RWPE1 (cell line): ENCODE data around the gene SUN5.
"Not testable (repeated sequence)": the region's sequence is repeated elsewhere in the genome, so short reads cannot be mapped to it uniquely, and the experiment has no call there.

Source experiments
- CTCF ChIA-PET: fragments of 350-600 bp; sonication (Branson Sonifier 250); formaldehyde crosslinking; extraction: SDS; loops from one replicate; lab custom pipeline; 2021; lab: Yijun Ruan, JAX
- POLR2A ChIA-PET: fragments of 400-600 bp; formaldehyde crosslinking; extraction: SDS; loops from one replicate; lab custom pipeline; 2020; ENCODE audit warnings: antibody characterized with exemption; ENCODE audit not compliant: low non-redundant PET; lab: Yijun Ruan, JAX
- DNase-seq: peaks from one replicate; pipeline ENCODE4 v3.0.0; 2012; ENCODE audit warnings: low spot score
- H3K27ac ChIP-seq: fragments of 450-650 bp; 2 replicates; pipeline ENCODE4 v1.5.1; 2017
- TF ChIP-seq, protein P1 (sequence below): fragments of 450-650 bp; conservative IDR thresholded peaks from 2 replicates; pipeline ENCODE4 v1.5.1; 2017; ENCODE audit warnings: low read depth, mild to moderate bottlenecking

SUN5 gene

GRCh38 chr20:32978009-32978335 is 26.3 kb downstream of the SUN5 start:
- no peak overlapping the region for H3K27ac ChIP-seq
- TF ChIP-seq, protein P1, sequence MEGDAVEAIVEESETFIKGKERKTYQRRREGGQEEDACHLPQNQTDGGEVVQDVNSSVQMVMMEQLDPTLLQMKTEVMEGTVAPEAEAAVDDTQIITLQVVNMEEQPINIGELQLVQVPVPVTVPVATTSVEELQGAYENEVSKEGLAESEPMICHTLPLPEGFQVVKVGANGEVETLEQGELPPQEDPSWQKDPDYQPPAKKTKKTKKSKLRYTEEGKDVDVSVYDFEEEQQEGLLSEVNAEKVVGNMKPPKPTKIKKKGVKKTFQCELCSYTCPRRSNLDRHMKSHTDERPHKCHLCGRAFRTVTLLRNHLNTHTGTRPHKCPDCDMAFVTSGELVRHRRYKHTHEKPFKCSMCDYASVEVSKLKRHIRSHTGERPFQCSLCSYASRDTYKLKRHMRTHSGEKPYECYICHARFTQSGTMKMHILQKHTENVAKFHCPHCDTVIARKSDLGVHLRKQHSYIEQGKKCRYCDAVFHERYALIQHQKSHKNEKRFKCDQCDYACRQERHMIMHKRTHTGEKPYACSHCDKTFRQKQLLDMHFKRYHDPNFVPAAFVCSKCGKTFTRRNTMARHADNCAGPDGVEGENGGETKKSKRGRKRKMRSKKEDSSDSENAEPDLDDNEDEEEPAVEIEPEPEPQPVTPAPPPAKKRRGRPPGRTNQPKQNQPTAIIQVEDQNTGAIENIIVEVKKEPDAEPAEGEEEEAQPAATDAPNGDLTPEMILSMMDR: no peak
- DNase-seq: no peak
- ChIA-PET POLR2A (no interaction called here), CTCF (interaction anchor here (0.5 to 1.1 kb wide), 3 partner anchors 14 to 713 kb away, joined by 3 to 4 read pairs (median 3); no protein-coding TSS in a partner anchor)

GRCh38 chr20:32977281-32978008 is 26.8 kb downstream of the SUN5 start:
- TF ChIP-seq, protein P1: no peak
- ChIA-PET POLR2A (interaction anchor here (0.5 kb wide), 1 partner anchor 83 kb away, joined by 3 read pairs; no protein-coding TSS in a partner anchor), CTCF (interaction anchor here (0.5 to 1.1 kb wide), 2 partner anchors 56 to 713 kb away, joined by 3 to 4 read pairs; no protein-coding TSS in a partner anchor)
- no peak for DNase-seq
- H3K27ac ChIP-seq: no peak overlapping the region

DNA sequence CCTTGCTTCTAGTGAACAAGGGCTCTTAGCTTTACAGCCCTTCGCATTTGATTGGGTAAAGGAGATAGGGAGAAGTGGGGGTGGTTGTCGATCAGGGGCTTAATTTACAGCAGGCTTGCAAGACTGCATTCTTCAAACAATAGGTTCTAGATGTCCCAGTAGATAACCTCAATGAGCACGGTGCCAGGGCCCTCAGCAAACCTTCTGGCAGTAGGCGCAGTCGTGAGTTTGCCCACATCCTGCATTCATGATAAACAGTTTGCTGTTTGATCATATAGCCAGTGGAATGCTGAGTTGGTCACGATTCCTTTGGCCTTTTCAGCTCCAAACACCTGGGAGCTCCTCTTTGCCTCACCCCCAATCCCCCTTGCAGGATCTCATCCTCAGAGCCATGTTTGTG is 27.5 kb downstream of the SUN5 start:
- ChIA-PET CTCF (interaction anchor here (0.6 to 1.1 kb wide), 2 partner anchors 56 to 832 kb away, joined by 3 to 7 read pairs; no protein-coding TSS in a partner anchor), POLR2A (no interaction called here)
- DNase-seq: no peak
- TF ChIP-seq, protein P1: no peak
- H3K27ac ChIP-seq: no peak overlapping the region

DNA sequence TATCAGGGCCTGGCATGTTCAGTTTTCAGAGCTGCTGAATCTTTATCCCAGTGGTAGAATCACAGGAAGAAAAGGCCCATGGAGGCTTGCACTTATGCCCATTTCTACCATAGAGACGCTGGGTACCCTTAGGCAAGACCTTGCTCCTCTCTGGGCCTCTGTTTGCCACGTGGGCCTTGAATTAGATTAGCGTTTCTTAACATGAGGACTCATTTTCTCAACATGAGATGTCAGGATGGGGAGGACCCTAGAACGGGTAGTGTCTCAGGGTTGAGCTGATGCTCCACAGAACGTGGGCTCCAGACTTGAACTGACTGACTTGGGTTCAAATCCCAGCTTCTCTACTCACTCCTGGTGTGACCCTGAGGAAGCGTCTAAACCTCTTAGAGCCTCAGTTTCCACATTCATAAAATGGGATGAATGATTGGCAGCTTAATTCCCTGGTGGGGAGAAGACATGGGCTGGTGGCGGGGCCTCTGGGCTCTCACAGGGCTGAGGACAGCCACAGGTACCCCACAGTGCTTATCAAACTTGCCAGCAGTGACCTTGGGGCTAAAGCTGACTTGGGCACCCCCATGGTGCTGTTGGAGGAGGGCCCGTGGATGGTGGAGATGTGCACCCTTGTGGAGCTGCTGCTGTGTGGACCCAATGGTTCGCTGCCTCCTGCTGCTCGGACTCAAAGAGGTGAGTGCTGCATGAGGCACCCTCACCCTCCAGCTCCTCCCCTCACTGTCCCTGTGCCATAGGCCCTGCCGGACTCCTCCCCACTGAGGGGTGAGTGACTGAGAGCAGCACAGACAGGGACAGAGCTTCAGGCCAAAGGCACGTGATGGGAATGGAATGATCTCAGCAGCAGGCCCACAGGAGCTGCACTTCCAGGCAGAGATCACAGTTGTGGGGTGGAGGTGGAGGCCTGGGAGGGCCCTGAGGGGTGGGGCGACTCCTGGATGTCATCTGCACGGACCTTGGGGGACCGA is 28.2 kb downstream of the SUN5 start:
- CTCF ChIA-PET: interaction anchor here (0.6 to 1.1 kb wide), 3 partner anchors 55 to 832 kb away, joined by 3 to 7 read pairs (median 3); no protein-coding TSS in a partner anchor
- DNase-seq: no peak

GRCh38 chr20:32975121-32975520 is 29.1 kb downstream of the SUN5 start:
- DNase-seq, H3K27ac ChIP-seq, POLR2A ChIA-PET: not testable (repeated sequence)
- CTCF ChIA-PET: interaction anchor here (0.7 kb wide), 1 partner anchor 299 kb away, joined by 3 read pairs; no protein-coding TSS in a partner anchor

More for the DNA sequence above, 28.2 kb downstream of the SUN5 start:
- H3K27ac ChIP-seq: no peak overlapping the region
- POLR2A ChIA-PET: no interaction called here
- TF ChIP-seq, protein P1: no peak

DNA sequence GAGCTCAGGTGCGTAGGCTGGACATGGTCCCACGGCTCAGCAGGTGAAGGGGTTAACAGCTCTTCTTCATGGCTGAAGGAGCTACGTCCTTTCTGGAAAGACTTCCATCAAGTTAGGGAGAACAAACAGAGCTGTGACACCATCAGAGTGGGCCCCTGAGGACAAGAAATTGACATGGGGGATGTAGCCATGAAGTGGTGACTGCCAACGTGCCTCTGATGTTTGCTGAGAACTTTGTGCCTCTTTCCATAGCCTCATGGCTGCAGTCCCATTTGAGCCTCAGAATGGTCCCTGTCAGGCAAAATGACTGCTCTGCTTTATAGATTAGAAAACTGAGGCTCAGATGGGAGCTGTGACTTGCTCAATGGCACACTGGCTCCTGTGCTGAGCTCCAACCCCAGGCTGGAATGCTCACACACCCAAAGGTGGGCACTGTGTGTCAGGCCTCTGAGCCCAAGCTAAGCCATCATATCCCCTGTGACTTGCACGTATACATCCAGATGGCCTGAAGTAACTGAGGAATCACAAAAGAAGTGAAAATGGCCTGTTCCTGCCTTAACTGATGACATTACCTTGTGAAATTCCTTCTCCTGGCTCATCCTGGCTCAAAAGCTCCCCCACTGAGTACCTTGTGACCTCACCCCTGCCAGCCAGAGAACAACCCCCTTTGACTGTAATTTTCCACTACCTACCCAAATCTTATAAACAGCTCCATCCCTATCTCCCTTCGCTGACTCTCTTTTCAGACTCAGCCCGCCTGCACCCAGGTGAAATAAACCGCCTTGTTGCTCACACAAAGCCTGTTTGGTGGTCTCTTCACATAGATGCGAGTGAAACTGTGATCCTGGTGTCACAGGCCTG is 29.8 kb downstream of the SUN5 start:
- CTCF ChIA-PET: interaction anchor here (0.6 kb wide), 2 partner anchors 300 to 344 kb away, joined by 6 to 8 read pairs; partner anchors contain the start of gene C20orf203
- POLR2A ChIA-PET, H3K27ac ChIP-seq, DNase-seq: not testable (repeated sequence)
